ENCODE data around the gene ENAH.
"Not testable (repeated sequence)": the region's sequence is repeated elsewhere in the genome, so short reads cannot be mapped to it uniquely, and the experiment has no call there.

ENAH gene

DNA sequence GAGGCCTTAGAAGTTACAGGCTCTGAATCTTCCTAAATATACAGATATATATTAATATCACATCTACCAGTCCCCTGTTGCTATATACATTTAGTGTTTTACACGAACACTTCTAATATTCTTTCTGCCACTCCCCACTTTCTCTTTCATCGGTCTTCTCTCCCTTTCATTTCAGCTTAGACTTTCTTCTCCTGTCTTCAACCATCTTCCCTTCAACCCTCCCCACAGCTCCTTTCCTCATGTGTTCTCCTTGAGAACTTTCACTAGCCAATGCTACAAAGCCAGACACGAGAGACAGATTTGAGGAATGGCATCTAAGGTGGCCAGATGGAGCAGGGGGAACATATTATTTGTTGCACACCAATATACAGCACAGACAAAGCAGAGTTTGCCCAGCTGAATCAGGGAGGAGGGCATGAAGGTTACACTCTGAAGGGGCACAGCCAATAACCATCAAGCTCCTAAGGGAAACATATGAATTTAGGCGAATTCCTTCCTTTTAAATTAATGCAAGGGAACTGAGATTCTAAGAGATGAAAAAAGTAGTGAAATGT, 141.0 kb downstream of the ENAH start:
- Histone ChIP-seq H3K9me2 (ENCODE audit: low read depth, low read length) (peaks cover 5% of the 10 kb centered on the region; the same call in 1 of the 2 replicates), H3K27ac (ENCODE audit: low read depth, low read length, poor library complexity, severe bottlenecking) (no peak overlapping the region), H3F3A (ENCODE audit: insufficient read depth, low read length) (no peaks in the 10 kb centered on the region), H2AFZ (ENCODE audit: low read length) (no peak overlapping the region), H3K79me2 (ENCODE audit: insufficient read depth, low read length) (no peaks in the 10 kb centered on the region), H4K20me1 (ENCODE audit: insufficient read depth, low read length) (no peaks in the 10 kb centered on the region), H3K36me3 (ENCODE audit: insufficient read depth, low read length) (no peaks in the 10 kb centered on the region), H3K4me3 (ENCODE audit: low read depth, low read length, poor library complexity, severe bottlenecking) (no peak overlapping the region), H3K4me2 (ENCODE audit: low read length) (no peak overlapping the region), H3K9ac (ENCODE audit: low read length) (no peak overlapping the region), H3K4me1 (ENCODE audit: insufficient read depth, low read length, severe bottlenecking) (no peaks in the 10 kb centered on the region), H3K27me3 (ENCODE audit: insufficient read depth, low read length) (no peaks in the 10 kb centered on the region), H3K9me3 (ENCODE audit: low read length) (no peaks in the 10 kb centered on the region)
- no peak for TF ChIP-seq EZH2 (IDR thresholded peaks at IDR 0.05; ENCODE audit: borderline replicate concordance, low read length)
- TF ChIP-seq, protein P1, sequence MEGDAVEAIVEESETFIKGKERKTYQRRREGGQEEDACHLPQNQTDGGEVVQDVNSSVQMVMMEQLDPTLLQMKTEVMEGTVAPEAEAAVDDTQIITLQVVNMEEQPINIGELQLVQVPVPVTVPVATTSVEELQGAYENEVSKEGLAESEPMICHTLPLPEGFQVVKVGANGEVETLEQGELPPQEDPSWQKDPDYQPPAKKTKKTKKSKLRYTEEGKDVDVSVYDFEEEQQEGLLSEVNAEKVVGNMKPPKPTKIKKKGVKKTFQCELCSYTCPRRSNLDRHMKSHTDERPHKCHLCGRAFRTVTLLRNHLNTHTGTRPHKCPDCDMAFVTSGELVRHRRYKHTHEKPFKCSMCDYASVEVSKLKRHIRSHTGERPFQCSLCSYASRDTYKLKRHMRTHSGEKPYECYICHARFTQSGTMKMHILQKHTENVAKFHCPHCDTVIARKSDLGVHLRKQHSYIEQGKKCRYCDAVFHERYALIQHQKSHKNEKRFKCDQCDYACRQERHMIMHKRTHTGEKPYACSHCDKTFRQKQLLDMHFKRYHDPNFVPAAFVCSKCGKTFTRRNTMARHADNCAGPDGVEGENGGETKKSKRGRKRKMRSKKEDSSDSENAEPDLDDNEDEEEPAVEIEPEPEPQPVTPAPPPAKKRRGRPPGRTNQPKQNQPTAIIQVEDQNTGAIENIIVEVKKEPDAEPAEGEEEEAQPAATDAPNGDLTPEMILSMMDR (IDR thresholded peaks at IDR 0.05; ENCODE audit: low read length): no peak

DNA sequence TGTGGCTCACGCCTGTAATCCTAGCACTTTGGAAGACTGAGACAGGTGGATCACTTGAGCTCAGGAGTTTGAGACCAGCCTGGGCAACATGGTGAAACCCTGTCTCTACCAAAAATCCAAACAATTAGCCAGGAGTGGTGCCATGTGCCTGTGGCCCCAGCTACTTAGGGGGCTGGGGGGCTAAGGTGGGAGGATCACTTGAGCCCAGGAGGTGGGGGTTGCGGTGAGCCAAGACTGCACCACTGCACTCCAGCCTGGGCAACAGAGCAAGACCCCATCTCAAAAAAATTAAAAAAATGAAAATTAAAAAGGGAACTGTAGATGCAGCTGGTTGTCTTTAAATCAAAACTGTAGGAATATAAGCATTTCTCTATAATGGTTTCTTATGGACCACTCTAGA, 142.2 kb downstream of the ENAH start:
- H3K9ac ChIP-seq (ENCODE audit: low read length); H3K9me2 ChIP-seq (ENCODE audit: low read depth, low read length); H4K20me1 ChIP-seq (ENCODE audit: insufficient read depth, low read length); H3K4me2 ChIP-seq (ENCODE audit: low read length); H3F3A ChIP-seq (ENCODE audit: insufficient read depth, low read length); H2AFZ ChIP-seq (ENCODE audit: low read length); H3K36me3 ChIP-seq (ENCODE audit: insufficient read depth, low read length); H3K27me3 ChIP-seq (ENCODE audit: insufficient read depth, low read length); H3K4me3 ChIP-seq (ENCODE audit: low read depth, low read length, poor library complexity, severe bottlenecking); H3K27ac ChIP-seq (ENCODE audit: low read depth, low read length, poor library complexity, severe bottlenecking); H3K9me3 ChIP-seq (ENCODE audit: low read length); H3K79me2 ChIP-seq (ENCODE audit: insufficient read depth, low read length); H3K4me1 ChIP-seq (ENCODE audit: insufficient read depth, low read length, severe bottlenecking): not testable (repeated sequence)

DNA sequence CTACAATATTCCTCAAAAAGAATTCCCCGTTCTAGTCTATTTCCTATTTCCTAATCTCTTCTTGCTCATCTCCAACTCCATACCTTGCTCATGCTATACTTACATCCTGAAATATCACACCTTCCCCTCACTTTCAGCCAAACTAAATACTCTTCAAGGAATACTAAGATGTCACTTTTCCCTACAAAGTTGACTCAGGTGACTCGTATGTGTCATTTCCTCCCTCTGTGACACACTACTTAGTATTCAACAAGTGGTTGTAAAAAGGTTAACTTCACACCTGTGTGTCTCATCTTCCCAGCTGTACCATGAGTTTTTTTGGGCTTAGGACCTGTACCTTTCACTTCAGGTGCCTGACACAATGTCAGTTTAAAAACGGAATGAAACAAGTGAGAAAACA, 143.2 kb downstream of the ENAH start:
- H3K27me3 ChIP-seq (ENCODE audit: insufficient read depth, low read length): no peaks in the 10 kb centered on the region
- H3K9me2 ChIP-seq (ENCODE audit: low read depth, low read length): peaks cover 5% of the 10 kb centered on the region; the same call in 1 of the 2 replicates
- no peaks in the 10 kb centered on the region for H3K9me3 ChIP-seq (ENCODE audit: low read length)
- no peak overlapping the region for H3K9ac ChIP-seq (ENCODE audit: low read length)
- H3K4me3 ChIP-seq (ENCODE audit: low read depth, low read length, poor library complexity, severe bottlenecking): no peak overlapping the region
- H3K4me2 ChIP-seq (ENCODE audit: low read length): no peak overlapping the region
- no peaks in the 10 kb centered on the region for H3K36me3 ChIP-seq (ENCODE audit: insufficient read depth, low read length)
- TF ChIP-seq, protein P1 (IDR thresholded peaks at IDR 0.05; ENCODE audit: low read length): no peak
- no peak for TF ChIP-seq EZH2 (IDR thresholded peaks at IDR 0.05; ENCODE audit: borderline replicate concordance, low read length)
- no peaks in the 10 kb centered on the region for H3K4me1 ChIP-seq (ENCODE audit: insufficient read depth, low read length, severe bottlenecking)
- no peaks in the 10 kb centered on the region for H3F3A ChIP-seq (ENCODE audit: insufficient read depth, low read length)
- H3K79me2 ChIP-seq (ENCODE audit: insufficient read depth, low read length): no peaks in the 10 kb centered on the region
- H4K20me1 ChIP-seq (ENCODE audit: insufficient read depth, low read length): no peaks in the 10 kb centered on the region
- no peak overlapping the region for H2AFZ ChIP-seq (ENCODE audit: low read length)
- H3K27ac ChIP-seq (ENCODE audit: low read depth, low read length, poor library complexity, severe bottlenecking): no peak overlapping the region

DNA sequence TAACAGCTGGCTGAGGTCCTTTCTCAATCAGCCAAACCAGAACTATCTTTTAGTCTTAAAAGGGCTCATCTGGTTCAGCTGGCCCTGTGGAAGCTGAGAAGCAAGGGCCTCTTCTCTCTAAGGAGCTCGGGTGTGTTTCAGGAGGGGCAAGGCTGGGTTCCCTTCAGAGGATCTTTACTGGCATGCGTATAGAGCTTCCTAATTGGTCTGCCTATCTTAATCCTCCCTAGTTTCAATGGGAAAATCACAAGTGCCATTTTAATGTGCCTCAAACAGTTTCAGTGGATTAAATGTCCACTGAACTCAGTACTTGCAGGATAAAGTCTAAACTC, 143.6 kb downstream of the ENAH start:
- Histone ChIP-seq H3K9me2 (ENCODE audit: low read depth, low read length) (peaks cover 5% of the 10 kb centered on the region; the same call in 1 of the 2 replicates), H3K4me1 (ENCODE audit: insufficient read depth, low read length, severe bottlenecking) (no peaks in the 10 kb centered on the region), H3K4me3 (ENCODE audit: low read depth, low read length, poor library complexity, severe bottlenecking) (no peak overlapping the region), H3K4me2 (ENCODE audit: low read length) (no peak overlapping the region), H4K20me1 (ENCODE audit: insufficient read depth, low read length) (no peaks in the 10 kb centered on the region), H3F3A (ENCODE audit: insufficient read depth, low read length) (no peaks in the 10 kb centered on the region), H3K27ac (ENCODE audit: low read depth, low read length, poor library complexity, severe bottlenecking) (no peak overlapping the region), H3K36me3 (ENCODE audit: insufficient read depth, low read length) (no peaks in the 10 kb centered on the region), H3K9me3 (ENCODE audit: low read length) (no peaks in the 10 kb centered on the region), H3K79me2 (ENCODE audit: insufficient read depth, low read length) (no peaks in the 10 kb centered on the region), H3K27me3 (ENCODE audit: insufficient read depth, low read length) (no peaks in the 10 kb centered on the region), H2AFZ (ENCODE audit: low read length) (no peak overlapping the region), H3K9ac (ENCODE audit: low read length) (no peak overlapping the region)
- no peak for TF ChIP-seq EZH2 (IDR thresholded peaks at IDR 0.05; ENCODE audit: borderline replicate concordance, low read length)
- TF ChIP-seq, protein P1 (IDR thresholded peaks at IDR 0.05; ENCODE audit: low read length): no peak
